DND-41 (cell line): ENCODE data around the gene SLF2.

ENCODE experiments used
- ATAC-seq: fragments of 200-7000 bp; cut with Tn5 transposase; 3 replicates; pipeline ENCODE4 v1.9.1; 2021; ENCODE audit warnings: low read depth; ENCODE audit not compliant: insufficient read depth
- DNase-seq: peaks from one replicate; pipeline ENCODE4 v3.0.0-alpha.2; 2020
- H2AFZ ChIP-seq: 2 replicates; pipeline ENCODE4 v1.6.0; 2012; ENCODE audit warnings: low read depth, low read length
- H3K27ac ChIP-seq: 2 replicates; pipeline ENCODE4 v1.5.1; 2012; ENCODE audit warnings: low read length, inconsistent platforms
- H3K27me3 ChIP-seq: fragments of 200-600 bp; sonication (generic); 2 replicates; pipeline ENCODE4 v1.6.0; 2012; ENCODE audit warnings: low read length, mild to moderate bottlenecking, inconsistent platforms; ENCODE audit not compliant: insufficient read depth, poor library complexity
- H3K36me3 ChIP-seq: 2 replicates; pipeline ENCODE4 v1.5.1; 2012; ENCODE audit warnings: low read length, inconsistent platforms; ENCODE audit not compliant: insufficient read depth
- H3K4me1 ChIP-seq: 2 replicates; pipeline ENCODE4 v1.5.1; 2012; ENCODE audit warnings: mild to moderate bottlenecking, low read length; ENCODE audit not compliant: insufficient read depth
- H3K4me2 ChIP-seq: 2 replicates; pipeline ENCODE4 v1.6.0; 2012; ENCODE audit warnings: mild to moderate bottlenecking, moderate library complexity, low read length, inconsistent platforms; ENCODE audit not compliant: insufficient read depth
- H3K4me3 ChIP-seq, 2 experiments: fragments of 200-600 bp in 1 of 2; shearing (Covaris generic) in 1 of 2; 2 replicates each; pipeline ENCODE4 v1.5.1; 2012 to 2016; ENCODE audit warnings: inconsistent platforms in 2 of 2, low read length in 2 of 2, mild to moderate bottlenecking in 2 of 2, low read depth in 1 of 2, moderate library complexity in 1 of 2
- H3K79me2 ChIP-seq: 2 replicates; pipeline ENCODE4 v1.6.0; 2012; ENCODE audit warnings: low read length, inconsistent platforms; ENCODE audit not compliant: insufficient read depth
- H3K9ac ChIP-seq: 2 replicates; pipeline ENCODE4 v1.6.0; 2012; ENCODE audit warnings: low read depth, mild to moderate bottlenecking, inconsistent platforms, low read length, moderate library complexity
- H3K9me3 ChIP-seq: 2 replicates; pipeline ENCODE4 v1.5.1; 2012; ENCODE audit warnings: low read length, moderate library complexity, mild to moderate bottlenecking, inconsistent platforms; ENCODE audit not compliant: insufficient read depth, severe bottlenecking
- H4K20me1 ChIP-seq: 2 replicates; pipeline ENCODE4 v1.6.0; 2012; ENCODE audit warnings: low read length; ENCODE audit not compliant: insufficient read depth
- CTCF ChIP-seq: IDR thresholded peaks from 2 replicates; pipeline ENCODE4 v1.5.1; 2012; ENCODE audit warnings: borderline replicate concordance, low read length, moderate library complexity, mild to moderate bottlenecking; ENCODE audit not compliant: poor library complexity, severe bottlenecking; ENCODE audit errors: extremely low read depth
- EZH2 ChIP-seq: IDR thresholded peaks from 3 replicates; pipeline ENCODE4 v1.6.1; 2012; ENCODE audit warnings: borderline replicate concordance, low read depth, mild to moderate bottlenecking, moderate library complexity, low read length, inconsistent platforms; ENCODE audit not compliant: severe bottlenecking

The SLF2 gene

GRCh38 chr10:100969187-100970075, 56.7 kb downstream of the SLF2 start, which contains the start of gene SEMA4G:
Gene SEMA4G (plus strand): TSS chr10:100969504. CDS start chr10:100972913, 3,409 bp downstream.
- H3K4me2 ChIP-seq = no peak within 1 kb of the TSS
- peaks cover 12% of the 10 kb centered on the region; the same call in 1 of the 2 replicates for H3K36me3 ChIP-seq
- no peaks in the 10 kb centered on the region for H3K27me3 ChIP-seq
- peak; percentile 13 for DNase-seq
- H3K9me3 ChIP-seq = no peaks in the 10 kb centered on the region
- no peak within 1 kb of the TSS for H3K9ac ChIP-seq
- no peaks in the 10 kb centered on the region for H3K79me2 ChIP-seq
- TF ChIP-seq EZH2 (no peak), CTCF (peak; percentile 60)
- peak; percentile 67 for ATAC-seq
- H3K27ac ChIP-seq = no peak within 1 kb of the TSS
- no peak within 1 kb of the TSS for H2AFZ ChIP-seq
- no peak within 1 kb of the TSS for H3K4me3 ChIP-seq
- H4K20me1 ChIP-seq = no peaks in the 10 kb centered on the region
- no peaks in the 10 kb centered on the region for H3K4me1 ChIP-seq

GRCh38 chr10:100970076-100970913, 57.5 kb downstream of the SLF2 start:
- no peak for ATAC-seq
- H2AFZ ChIP-seq = no peak overlapping the region
- no peaks in the 10 kb centered on the region for H3K9me3 ChIP-seq
- H3K4me3 ChIP-seq = no peak overlapping the region
- no peak overlapping the region for H3K27ac ChIP-seq
- TF ChIP-seq CTCF (no peak), EZH2 (no peak)
- H3K36me3 ChIP-seq = peaks cover 7% of the 10 kb centered on the region; the same call in 1 of the 2 replicates
- H3K9ac ChIP-seq = no peak overlapping the region
- no peaks in the 10 kb centered on the region for H3K4me1 ChIP-seq
- H3K27me3 ChIP-seq = no peaks in the 10 kb centered on the region
- DNase-seq = peak; percentile 3
- H3K4me2 ChIP-seq = no peak overlapping the region
- H4K20me1 ChIP-seq = no peaks in the 10 kb centered on the region
- no peaks in the 10 kb centered on the region for H3K79me2 ChIP-seq

- peak; percentile 0 for DNase-seq
- H3K9me3 ChIP-seq = no peaks in the 10 kb centered on the region
- no peaks in the 10 kb centered on the region for H3K27me3 ChIP-seq
- no peak for ATAC-seq
- H3K4me1 ChIP-seq = no peaks in the 10 kb centered on the region
- no peak overlapping the region for H2AFZ ChIP-seq
- no peak overlapping the region for H3K4me2 ChIP-seq
- H3K79me2 ChIP-seq = no peaks in the 10 kb centered on the region
- H4K20me1 ChIP-seq = no peaks in the 10 kb centered on the region
- H3K9ac ChIP-seq = no peak overlapping the region
- H3K4me3 ChIP-seq = no peak overlapping the region
- TF ChIP-seq EZH2 (no peak), CTCF (no peak)
- H3K27ac ChIP-seq = no peak overlapping the region
- H3K36me3 ChIP-seq = no peaks in the 10 kb centered on the region
These were observed 58.4 kb downstream of the SLF2 start for GRCh38 chr10:100970914-100971811.
